ENCODE data around the gene C1QTNF8. TPM values are rescaled to one million over a fixed set of nuclear protein-coding genes. Genes with fewer than 3 reads are reported as not detected.

Gene C1QTNF8
- total and polyA plus RNA-seq, 4 donors, result 1.2 to 1.4 TPM; not detected in 2

DNA sequence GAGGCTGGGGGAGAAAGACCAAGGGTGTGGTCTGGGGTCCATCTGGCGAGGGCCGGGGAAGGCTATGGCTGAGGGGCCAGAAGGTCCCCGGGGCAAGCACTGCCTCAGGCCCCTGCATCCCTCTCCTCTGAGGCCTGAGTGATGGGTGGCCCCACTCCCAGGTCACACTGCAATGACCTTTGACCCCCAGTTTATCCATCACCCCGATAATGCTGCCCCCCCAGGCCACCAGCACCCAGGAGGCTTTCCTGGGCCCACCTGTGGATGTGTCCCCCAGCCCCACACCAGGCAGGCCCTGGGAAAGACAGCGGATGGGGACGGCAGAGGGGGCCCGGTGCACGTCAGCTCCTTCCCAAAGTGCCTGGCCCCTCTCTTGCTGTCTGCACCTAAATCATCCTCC lies 34.3 kb upstream of the C1QTNF8 start:
- Histone ChIP-seq H3K4me1 (ENCODE audit: control insufficient read depth in 1 of 2, insufficient read depth in 2 of 2, low read length in 2 of 2) (no peaks in the 10 kb centered on the region), H3K36me3 (ENCODE audit: control insufficient read depth in 1 of 2, insufficient read depth in 2 of 2, low read length in 1 of 2) (no peaks in the 10 kb centered on the region), H3K27me3 (ENCODE audit: control insufficient read depth in 1 of 2, insufficient read depth in 2 of 2, low read length in 1 of 2) (no peaks in the 10 kb centered on the region), H3K4me3 (ENCODE audit: low read length in 2 of 2) (no peak overlapping the region), H3K9me3 (ENCODE audit: control insufficient read depth, low read length) (no peaks in the 10 kb centered on the region), H3K27ac (ENCODE audit: low read depth in 1 of 2, low read length in 2 of 2) (no peak overlapping the region)
- intact Hi-C loops (cut with DNase I), result no loop called here
- WGBS, 2 donors, result 86 to 92% methylated on average over 6 to 8 of the region's 8 CpGs
- DNase-seq (no peak), ATAC-seq (ENCODE audit: low FRiP score) (no peak)

DNA sequence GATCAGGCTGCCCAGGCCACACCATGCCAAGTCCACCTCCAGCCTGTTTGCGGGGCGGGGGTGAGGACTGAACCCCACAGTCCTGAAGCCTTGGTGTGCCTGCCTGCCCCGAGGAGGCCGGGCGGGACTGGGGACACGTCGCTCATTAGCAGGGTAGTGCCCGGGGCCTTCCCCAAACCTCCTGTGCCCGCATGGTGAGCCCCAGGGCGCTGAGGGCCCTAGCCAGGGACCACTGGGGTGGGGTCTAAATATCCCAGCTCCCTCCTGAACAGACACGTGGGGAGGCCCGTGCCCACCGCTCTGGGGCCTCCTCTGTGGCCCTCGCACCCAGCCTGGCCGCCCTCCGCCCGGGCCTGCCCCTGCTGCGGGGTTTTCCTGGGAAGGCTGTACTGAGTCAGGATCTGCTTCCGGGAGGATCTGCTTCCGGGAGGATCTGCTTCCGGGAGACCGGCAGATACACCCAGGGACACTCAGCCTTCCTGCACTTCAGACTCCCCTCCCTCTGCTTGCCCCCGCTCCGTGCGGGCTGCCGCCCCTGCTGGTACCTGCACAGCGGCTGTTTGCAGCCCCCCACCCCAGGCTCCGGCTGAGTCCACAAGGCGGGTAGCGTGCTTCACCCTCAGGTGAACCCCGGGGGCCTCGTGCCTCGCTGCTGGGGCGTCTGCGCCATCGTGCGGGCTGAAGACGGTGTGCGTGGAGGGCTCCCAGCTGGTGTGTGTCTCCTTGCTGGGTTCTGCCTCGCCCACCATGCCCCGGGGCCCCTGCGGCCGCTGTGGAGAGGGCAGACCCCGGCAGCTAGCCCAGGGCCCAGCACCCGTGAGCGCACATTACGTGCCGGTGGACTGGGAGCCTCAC lies 33.3 kb upstream of the C1QTNF8 start:
- intact Hi-C loops (cut with DNase I), result no loop called here
- H3K9me3 ChIP-seq (ENCODE audit: control insufficient read depth, low read length), result no peaks in the 10 kb centered on the region
- WGBS, 2 donors, result 94% methylated on average over 48 of the region's 48 CpGs
- no peaks in the 10 kb centered on the region for H3K4me1 ChIP-seq (ENCODE audit: control insufficient read depth in 1 of 2, insufficient read depth in 2 of 2, low read length in 2 of 2)
- no peaks in the 10 kb centered on the region for H3K27me3 ChIP-seq (ENCODE audit: control insufficient read depth in 1 of 2, insufficient read depth in 2 of 2, low read length in 1 of 2)
- ATAC-seq (ENCODE audit: low FRiP score) (no peak), DNase-seq (no peak)
- H3K36me3 ChIP-seq (ENCODE audit: control insufficient read depth in 1 of 2, insufficient read depth in 2 of 2, low read length in 1 of 2), result no peaks in the 10 kb centered on the region
- H3K4me3 ChIP-seq (ENCODE audit: low read length in 2 of 2), result no peak overlapping the region
- H3K27ac ChIP-seq (ENCODE audit: low read depth in 1 of 2, low read length in 2 of 2), result no peak overlapping the region

DNA sequence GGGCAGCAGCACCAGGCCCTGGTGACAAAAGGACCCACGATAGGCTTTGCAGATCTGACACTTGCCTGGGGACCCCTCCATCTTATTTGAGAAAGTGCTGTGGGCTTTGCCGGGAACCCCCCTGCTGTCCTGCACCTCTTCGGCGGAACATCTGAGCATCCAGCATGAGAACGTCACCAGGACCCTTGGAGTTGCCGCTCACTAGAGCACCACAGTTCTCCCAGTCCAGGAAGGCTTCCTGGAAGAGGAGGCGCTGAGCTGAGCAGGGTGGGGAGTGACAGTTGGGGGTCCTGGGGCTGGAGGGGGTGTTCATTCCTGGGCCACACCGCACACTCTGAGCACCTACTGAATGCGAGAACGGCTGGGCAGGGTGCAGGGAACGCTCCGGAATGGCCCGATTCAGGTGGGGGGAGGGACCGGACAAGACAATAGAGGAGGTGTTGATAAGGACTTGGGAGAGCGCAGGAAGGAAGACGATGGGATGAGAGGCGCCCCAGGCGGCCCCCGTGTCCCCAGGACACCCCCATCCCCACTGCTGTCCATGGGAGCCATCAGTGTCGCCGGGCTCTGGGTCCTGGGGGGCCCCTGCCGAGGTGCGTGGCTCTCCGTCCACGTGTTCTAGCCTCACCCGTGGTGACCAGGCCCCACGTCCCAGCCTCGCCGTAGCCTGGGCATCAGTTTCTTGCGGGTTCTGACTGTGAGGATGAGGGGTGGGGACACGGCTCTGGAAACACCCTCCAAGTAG lies 32.1 kb upstream of the C1QTNF8 start:
- H3K9me3 ChIP-seq (ENCODE audit: control insufficient read depth, low read length), result no peaks in the 10 kb centered on the region
- H3K27me3 ChIP-seq (ENCODE audit: control insufficient read depth in 1 of 2, insufficient read depth in 2 of 2, low read length in 1 of 2), result no peaks in the 10 kb centered on the region
- no peaks in the 10 kb centered on the region for H3K36me3 ChIP-seq (ENCODE audit: control insufficient read depth in 1 of 2, insufficient read depth in 2 of 2, low read length in 1 of 2)
- no peak for DNase-seq
- 89 to 91% methylated on average over 29 to 31 of the region's 31 CpGs for WGBS, 2 donors
- H3K4me1 ChIP-seq (ENCODE audit: control insufficient read depth in 1 of 2, insufficient read depth in 2 of 2, low read length in 2 of 2), result no peaks in the 10 kb centered on the region
- H3K4me3 ChIP-seq (ENCODE audit: low read length in 2 of 2), result no peak overlapping the region
- no peak overlapping the region for H3K27ac ChIP-seq (ENCODE audit: low read depth in 1 of 2, low read length in 2 of 2)
- intact Hi-C loops (cut with DNase I), result no loop called here
- ATAC-seq (ENCODE audit: low FRiP score), result no peak

DNA sequence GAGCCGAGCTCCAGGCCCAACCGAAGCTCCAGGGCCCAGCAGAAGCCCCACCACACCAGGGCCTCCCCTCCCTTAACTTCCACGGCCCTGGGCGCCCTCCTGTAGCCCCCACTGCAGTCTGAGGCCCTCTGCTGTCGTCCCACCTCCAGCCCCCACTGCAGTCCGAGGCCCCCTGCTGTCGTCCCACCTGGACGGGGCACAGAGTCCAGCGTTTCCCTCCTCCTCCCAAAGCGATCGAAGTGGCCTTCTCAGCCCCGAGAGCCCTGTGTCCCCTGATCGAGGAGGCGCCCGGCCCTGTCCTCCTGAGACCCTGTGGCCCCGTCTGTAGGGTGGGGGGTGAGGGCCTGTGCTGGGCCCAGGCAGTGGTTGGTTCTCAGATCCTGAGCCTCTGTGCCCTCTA lies 31.1 kb upstream of the C1QTNF8 start:
- no peak for ATAC-seq (ENCODE audit: low FRiP score)
- 62 to 64% methylated on average over 16 of the region's 16 CpGs for WGBS, 2 donors

DNA sequence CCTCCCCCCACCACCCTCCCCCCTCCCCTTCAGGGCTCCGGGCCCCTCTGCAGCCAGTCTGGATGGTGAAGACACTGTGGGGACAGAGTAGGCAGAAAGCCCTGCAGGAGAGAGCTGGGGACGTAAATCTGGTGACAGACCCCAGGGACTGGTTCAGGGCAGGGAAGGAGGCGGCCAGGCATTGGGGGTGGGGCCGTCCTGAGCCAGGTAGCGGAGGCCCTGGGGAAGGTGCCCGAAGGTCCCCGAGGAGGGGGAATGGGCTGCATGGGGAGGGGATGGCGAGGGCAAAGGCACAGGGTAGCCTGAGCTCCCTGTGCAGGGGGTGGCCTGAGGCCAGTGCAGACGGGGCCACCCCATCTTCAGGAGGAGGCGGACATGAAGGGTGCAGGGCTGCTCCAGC lies 30.5 kb upstream of the C1QTNF8 start:
- DNase-seq (no peak), ATAC-seq (ENCODE audit: low FRiP score) (no peak)
- Histone ChIP-seq H3K4me3 (ENCODE audit: low read length in 2 of 2) (no peak overlapping the region), H3K9me3 (ENCODE audit: control insufficient read depth, low read length) (no peaks in the 10 kb centered on the region), H3K27ac (ENCODE audit: low read depth in 1 of 2, low read length in 2 of 2) (no peak overlapping the region), H3K4me1 (ENCODE audit: control insufficient read depth in 1 of 2, insufficient read depth in 2 of 2, low read length in 2 of 2) (no peaks in the 10 kb centered on the region), H3K27me3 (ENCODE audit: control insufficient read depth in 1 of 2, insufficient read depth in 2 of 2, low read length in 1 of 2) (no peaks in the 10 kb centered on the region), H3K36me3 (ENCODE audit: control insufficient read depth in 1 of 2, insufficient read depth in 2 of 2, low read length in 1 of 2) (no peaks in the 10 kb centered on the region)
- WGBS, 2 donors, result 48 to 55% methylated on average over 9 to 10 of the region's 10 CpGs
- intact Hi-C loops (cut with DNase I), result no loop called here

More for the DNA sequence above, 31.1 kb upstream of the C1QTNF8 start:
- Histone ChIP-seq H3K27ac (ENCODE audit: low read depth in 1 of 2, low read length in 2 of 2) (no peak overlapping the region), H3K9me3 (ENCODE audit: control insufficient read depth, low read length) (no peaks in the 10 kb centered on the region), H3K4me1 (ENCODE audit: control insufficient read depth in 1 of 2, insufficient read depth in 2 of 2, low read length in 2 of 2) (no peaks in the 10 kb centered on the region), H3K36me3 (ENCODE audit: control insufficient read depth in 1 of 2, insufficient read depth in 2 of 2, low read length in 1 of 2) (no peaks in the 10 kb centered on the region), H3K4me3 (ENCODE audit: low read length in 2 of 2) (no peak overlapping the region), H3K27me3 (ENCODE audit: control insufficient read depth in 1 of 2, insufficient read depth in 2 of 2, low read length in 1 of 2) (no peaks in the 10 kb centered on the region)
- intact Hi-C loops (cut with DNase I), result no loop called here
- DNase-seq, result no peak

DNA sequence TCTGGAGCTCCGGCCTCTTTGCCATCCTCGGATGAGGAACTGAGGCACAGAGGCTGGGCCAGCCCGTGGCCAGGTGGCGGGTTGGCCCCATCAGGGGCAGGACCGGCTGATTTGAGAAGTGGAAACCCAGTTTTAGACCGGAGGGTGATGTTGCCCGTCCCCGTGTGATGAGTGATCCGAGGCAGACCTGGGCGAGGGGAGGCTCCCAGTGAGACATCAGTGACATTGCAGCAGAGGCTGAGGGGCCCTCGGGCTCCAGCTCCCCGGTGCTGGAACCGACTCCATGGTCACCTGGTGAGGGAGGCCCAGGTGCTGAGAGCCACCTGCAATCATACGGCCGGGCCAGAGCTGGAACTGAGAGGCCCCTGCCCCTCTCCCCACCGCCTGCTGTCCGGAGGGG lies 30.0 kb upstream of the C1QTNF8 start:
- intact Hi-C loops (cut with DNase I), result no loop called here
- Histone ChIP-seq H3K4me1 (ENCODE audit: control insufficient read depth in 1 of 2, insufficient read depth in 2 of 2, low read length in 2 of 2) (no peaks in the 10 kb centered on the region), H3K9me3 (ENCODE audit: control insufficient read depth, low read length) (no peaks in the 10 kb centered on the region), H3K27ac (ENCODE audit: low read depth in 1 of 2, low read length in 2 of 2) (no peak overlapping the region), H3K4me3 (ENCODE audit: low read length in 2 of 2) (no peak overlapping the region), H3K27me3 (ENCODE audit: control insufficient read depth in 1 of 2, insufficient read depth in 2 of 2, low read length in 1 of 2) (no peaks in the 10 kb centered on the region), H3K36me3 (ENCODE audit: control insufficient read depth in 1 of 2, insufficient read depth in 2 of 2, low read length in 1 of 2) (no peaks in the 10 kb centered on the region)
- DNase-seq, result no peak
- no peak for ATAC-seq (ENCODE audit: low FRiP score)
- WGBS, 2 donors, result 61 to 69% methylated on average over 13 to 17 of the region's 17 CpGs

DNA sequence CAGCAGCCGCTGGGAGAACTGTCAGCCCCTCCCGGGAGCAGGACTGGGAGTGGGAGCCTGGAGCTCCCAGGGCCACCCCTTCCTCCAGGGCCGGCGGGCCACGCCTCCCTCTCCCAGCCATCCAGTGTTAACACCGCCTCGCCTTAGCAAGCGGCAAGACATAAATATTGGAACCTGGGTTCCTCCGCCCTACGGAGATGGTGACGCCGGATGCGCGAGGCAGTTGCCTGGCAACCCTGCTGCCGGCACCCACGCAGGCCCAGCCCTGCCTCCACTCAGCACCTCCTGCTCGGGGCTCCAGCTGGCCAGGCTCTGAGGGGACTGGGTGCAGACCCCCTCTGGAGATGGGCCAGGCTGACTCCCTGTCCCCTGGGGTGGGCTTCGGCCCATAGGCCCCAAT lies 29.4 kb upstream of the C1QTNF8 start:
- no peak for ATAC-seq (ENCODE audit: low FRiP score)

DNA sequence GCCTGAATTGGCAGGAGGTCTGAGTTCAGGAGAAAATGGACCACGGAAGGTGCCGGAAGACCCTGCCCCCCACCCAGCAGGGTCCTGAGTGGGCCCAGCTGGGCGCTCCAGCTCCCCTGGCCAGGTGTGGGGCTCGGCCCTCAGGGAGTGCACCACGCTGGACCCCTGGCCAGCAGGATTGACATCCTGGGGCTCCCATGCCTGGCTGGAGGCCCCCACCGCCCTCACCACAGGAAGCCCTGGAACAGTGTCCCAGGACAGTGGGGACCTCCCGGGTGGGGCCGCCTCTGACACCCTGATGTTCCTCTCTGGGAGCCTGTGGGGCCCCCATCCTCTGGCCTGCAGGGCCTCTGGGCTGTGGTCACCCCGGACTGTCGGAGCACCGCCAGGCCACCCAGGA lies 28.8 kb upstream of the C1QTNF8 start:
- ATAC-seq (ENCODE audit: low FRiP score) (no peak), DNase-seq (no peak)
- no peaks in the 10 kb centered on the region for H3K36me3 ChIP-seq (ENCODE audit: control insufficient read depth in 1 of 2, insufficient read depth in 2 of 2, low read length in 1 of 2)
- intact Hi-C loops (cut with DNase I), result no loop called here
- no peaks in the 10 kb centered on the region for H3K4me1 ChIP-seq (ENCODE audit: control insufficient read depth in 1 of 2, insufficient read depth in 2 of 2, low read length in 2 of 2)
- H3K9me3 ChIP-seq (ENCODE audit: control insufficient read depth, low read length), result no peaks in the 10 kb centered on the region
- H3K4me3 ChIP-seq (ENCODE audit: low read length in 2 of 2), result no peak overlapping the region
- H3K27me3 ChIP-seq (ENCODE audit: control insufficient read depth in 1 of 2, insufficient read depth in 2 of 2, low read length in 1 of 2), result no peaks in the 10 kb centered on the region
- no peak overlapping the region for H3K27ac ChIP-seq (ENCODE audit: low read depth in 1 of 2, low read length in 2 of 2)
- 86 to 92% methylated on average over 8 to 11 of the region's 11 CpGs for WGBS, 2 donors

More for the DNA sequence above, 29.4 kb upstream of the C1QTNF8 start:
- no peaks in the 10 kb centered on the region for H3K27me3 ChIP-seq (ENCODE audit: control insufficient read depth in 1 of 2, insufficient read depth in 2 of 2, low read length in 1 of 2)
- no peaks in the 10 kb centered on the region for H3K9me3 ChIP-seq (ENCODE audit: control insufficient read depth, low read length)
- no peak overlapping the region for H3K4me3 ChIP-seq (ENCODE audit: low read length in 2 of 2)
- no peaks in the 10 kb centered on the region for H3K4me1 ChIP-seq (ENCODE audit: control insufficient read depth in 1 of 2, insufficient read depth in 2 of 2, low read length in 2 of 2)
- WGBS, 2 donors, result 17 to 21% methylated on average over 18 of the region's 18 CpGs
- H3K36me3 ChIP-seq (ENCODE audit: control insufficient read depth in 1 of 2, insufficient read depth in 2 of 2, low read length in 1 of 2), result no peaks in the 10 kb centered on the region
- H3K27ac ChIP-seq (ENCODE audit: low read depth in 1 of 2, low read length in 2 of 2), result no peak overlapping the region
- no peak for DNase-seq
- intact Hi-C loops (cut with DNase I), result no loop called here

DNA sequence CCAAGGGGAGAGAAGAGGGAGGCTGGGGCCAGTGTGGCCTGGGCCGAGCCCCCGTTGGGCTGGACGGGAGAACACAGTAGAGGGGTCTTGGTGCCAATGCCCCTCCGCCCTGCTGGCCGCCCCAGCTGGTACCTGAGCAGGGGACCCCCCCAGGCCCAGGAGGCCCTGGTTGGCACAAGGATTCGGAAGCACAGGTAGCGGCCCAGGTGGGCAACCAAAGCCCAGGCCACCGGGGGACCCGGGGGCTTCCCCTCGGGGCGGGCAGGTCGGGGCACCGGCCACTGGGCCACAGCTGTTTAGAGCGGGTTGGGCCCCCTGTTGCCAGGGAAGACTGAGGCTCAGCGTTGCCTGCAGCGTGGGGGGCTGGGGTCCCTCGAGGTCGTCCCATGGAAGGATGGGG lies 28.2 kb upstream of the C1QTNF8 start:
- Histone ChIP-seq H3K4me1 (ENCODE audit: control insufficient read depth in 1 of 2, insufficient read depth in 2 of 2, low read length in 2 of 2) (no peaks in the 10 kb centered on the region), H3K36me3 (ENCODE audit: control insufficient read depth in 1 of 2, insufficient read depth in 2 of 2, low read length in 1 of 2) (no peaks in the 10 kb centered on the region), H3K9me3 (ENCODE audit: control insufficient read depth, low read length) (no peaks in the 10 kb centered on the region), H3K27ac (ENCODE audit: low read depth in 1 of 2, low read length in 2 of 2) (no peak overlapping the region), H3K4me3 (ENCODE audit: low read length in 2 of 2) (no peak overlapping the region), H3K27me3 (ENCODE audit: control insufficient read depth in 1 of 2, insufficient read depth in 2 of 2, low read length in 1 of 2) (no peaks in the 10 kb centered on the region)
- intact Hi-C loops (cut with DNase I), result no loop called here
- ATAC-seq (ENCODE audit: low FRiP score) (no peak), DNase-seq (no peak)
- 86 to 87% methylated on average over 18 of the region's 18 CpGs for WGBS, 2 donors
